Sigmoid colon (tissue), 4 donors: ENCODE measurements around the gene DEF6.

Experiments
- EP300 ChIP-seq, 4 donors: sonication (generic); formaldehyde crosslinking; IDR thresholded peaks; one replicate each; pipeline ENCODE4 v1.6.1; 2017; ENCODE audit warnings: antibody characterized with exemption in 4 of 4
- POLR2A ChIP-seq, 2 donors: fragments of 450-650 bp; IDR thresholded peaks; one replicate each; pipeline ENCODE4 v1.6.1; 2016; ENCODE audit warnings: antibody characterized with exemption in 2 of 2, mild to moderate bottlenecking in 2 of 2, moderate library complexity in 2 of 2
- POLR2AphosphoS5 ChIP-seq, 4 donors: sonication (generic); formaldehyde crosslinking; IDR thresholded peaks; one replicate each; pipeline ENCODE4 v1.6.1; 2017; ENCODE audit warnings: antibody characterized with exemption in 4 of 4
- TF ChIP-seq, protein P1 (sequence below), 4 experiments: fragments of 450-650 bp in 3 of 4; fragments of 200-600 bp in 1 of 4; IDR thresholded peaks; one replicate each; pipeline ENCODE4 v1.5.1; 2016 to 2019; ENCODE audit warnings: antibody characterized with exemption in 4 of 4, mild to moderate bottlenecking in 3 of 4, moderate library complexity in 2 of 4

DNA sequence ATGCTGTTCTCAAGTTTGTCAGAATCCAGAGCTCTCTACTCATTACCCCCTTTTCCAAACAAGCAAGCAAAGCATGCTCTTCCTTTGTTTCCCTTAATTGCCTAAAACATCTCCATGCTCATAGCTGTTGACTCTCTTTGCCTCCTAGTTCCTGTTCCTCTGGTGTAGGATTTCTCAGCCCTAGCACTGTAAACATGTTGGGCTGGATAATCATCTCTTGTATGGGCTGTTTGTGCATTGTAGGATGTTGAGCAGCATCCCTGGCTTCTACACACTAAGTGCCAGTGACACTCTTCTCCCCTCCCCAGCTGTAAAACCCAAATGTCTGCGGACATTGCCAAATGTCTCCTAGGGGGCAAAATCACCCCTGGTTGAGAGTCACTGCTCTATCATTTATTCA is 58.8 kb downstream of the DEF6 start:
- TF ChIP-seq, protein P1, sequence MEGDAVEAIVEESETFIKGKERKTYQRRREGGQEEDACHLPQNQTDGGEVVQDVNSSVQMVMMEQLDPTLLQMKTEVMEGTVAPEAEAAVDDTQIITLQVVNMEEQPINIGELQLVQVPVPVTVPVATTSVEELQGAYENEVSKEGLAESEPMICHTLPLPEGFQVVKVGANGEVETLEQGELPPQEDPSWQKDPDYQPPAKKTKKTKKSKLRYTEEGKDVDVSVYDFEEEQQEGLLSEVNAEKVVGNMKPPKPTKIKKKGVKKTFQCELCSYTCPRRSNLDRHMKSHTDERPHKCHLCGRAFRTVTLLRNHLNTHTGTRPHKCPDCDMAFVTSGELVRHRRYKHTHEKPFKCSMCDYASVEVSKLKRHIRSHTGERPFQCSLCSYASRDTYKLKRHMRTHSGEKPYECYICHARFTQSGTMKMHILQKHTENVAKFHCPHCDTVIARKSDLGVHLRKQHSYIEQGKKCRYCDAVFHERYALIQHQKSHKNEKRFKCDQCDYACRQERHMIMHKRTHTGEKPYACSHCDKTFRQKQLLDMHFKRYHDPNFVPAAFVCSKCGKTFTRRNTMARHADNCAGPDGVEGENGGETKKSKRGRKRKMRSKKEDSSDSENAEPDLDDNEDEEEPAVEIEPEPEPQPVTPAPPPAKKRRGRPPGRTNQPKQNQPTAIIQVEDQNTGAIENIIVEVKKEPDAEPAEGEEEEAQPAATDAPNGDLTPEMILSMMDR (IDR thresholded peaks at IDR 0.05): no peak
- no peak for TF ChIP-seq POLR2AphosphoS5 (IDR thresholded peaks at IDR 0.05)
- TF ChIP-seq POLR2A (IDR thresholded peaks at IDR 0.05): no peak
- TF ChIP-seq EP300 (IDR thresholded peaks at IDR 0.05): no peak
